Activated CD4-positive, alpha-beta T cell treated with anti-CD3 and anti-CD28 coated beads, Interleukin-10, Interleukin-2, amounts not matched to agents 100 ng/mL and 50 ng/mL, durations not matched to agents 16 hours and 8 hours (primary cell): Measurements from ENCODE around the gene HADHB.
"Not testable (repeated sequence)": the region's sequence is repeated elsewhere in the genome, so short reads cannot be mapped to it uniquely, and the experiment has no call there.

Experiments
- DNase-seq: peaks from one replicate; pipeline ENCODE4 v3.0.0-alpha.2; 2020

The HADHB gene

DNA sequence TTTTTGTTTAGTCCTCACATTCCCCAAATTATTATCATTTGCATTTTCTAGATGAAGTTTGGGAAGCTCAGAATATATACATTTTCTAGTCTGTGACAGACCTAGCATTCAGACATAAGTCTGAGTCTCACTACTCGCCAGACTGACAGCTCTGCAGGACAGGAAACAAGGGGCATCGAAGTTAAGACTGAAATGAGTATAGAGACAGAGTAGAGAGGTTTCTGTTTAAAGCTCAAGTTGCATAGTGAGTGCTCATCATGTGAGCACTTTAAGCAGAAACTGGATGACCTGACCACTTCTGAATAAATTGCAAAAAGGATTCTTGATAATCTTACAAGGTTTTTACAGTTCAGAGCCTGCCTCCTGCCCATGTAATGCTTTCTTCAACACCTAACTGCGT lies 1.1 kb downstream of the HADHB start:
- peak; percentile 76 for DNase-seq

DNA sequence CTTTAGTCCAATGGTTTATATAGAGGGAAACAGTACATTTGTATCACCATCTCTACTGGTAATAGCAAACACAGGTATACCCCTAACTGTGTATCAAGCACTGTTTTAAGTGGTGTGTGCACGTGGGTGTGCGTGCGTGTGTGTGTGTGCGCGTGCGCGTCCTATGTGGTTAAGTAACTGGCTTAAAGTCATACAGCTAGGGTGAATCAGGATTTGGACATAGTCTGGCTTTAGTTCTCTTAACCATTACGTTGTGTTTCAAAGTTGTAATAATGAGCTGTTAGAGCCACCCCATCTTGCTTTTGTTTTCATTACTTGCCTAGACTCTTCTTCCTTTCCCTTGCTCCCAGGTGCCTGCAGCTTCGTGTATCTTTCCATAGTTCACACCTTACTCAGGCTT lies 2.1 kb downstream of the HADHB start:
- DNase-seq = peak; percentile 38

DNA sequence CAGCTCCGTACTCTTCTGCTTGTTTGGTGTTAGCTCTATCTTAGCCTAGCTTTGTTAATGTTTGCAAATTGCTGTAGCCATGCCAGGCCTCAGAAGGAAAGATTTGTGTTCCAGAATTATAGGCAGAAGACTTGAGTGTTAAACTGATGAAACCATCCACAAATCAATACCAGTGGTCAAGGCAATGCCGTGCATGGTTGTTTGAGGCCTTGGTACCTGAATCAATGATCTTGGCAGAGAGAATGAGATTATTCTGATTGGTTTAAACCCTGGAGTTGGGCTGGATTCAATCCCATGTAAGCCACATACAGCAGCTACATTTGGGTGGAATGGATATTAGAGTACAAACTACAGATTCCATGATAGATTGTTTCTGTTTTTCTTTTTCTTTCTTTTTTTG lies 4.9 kb downstream of the HADHB start:
- no peak for DNase-seq

DNA sequence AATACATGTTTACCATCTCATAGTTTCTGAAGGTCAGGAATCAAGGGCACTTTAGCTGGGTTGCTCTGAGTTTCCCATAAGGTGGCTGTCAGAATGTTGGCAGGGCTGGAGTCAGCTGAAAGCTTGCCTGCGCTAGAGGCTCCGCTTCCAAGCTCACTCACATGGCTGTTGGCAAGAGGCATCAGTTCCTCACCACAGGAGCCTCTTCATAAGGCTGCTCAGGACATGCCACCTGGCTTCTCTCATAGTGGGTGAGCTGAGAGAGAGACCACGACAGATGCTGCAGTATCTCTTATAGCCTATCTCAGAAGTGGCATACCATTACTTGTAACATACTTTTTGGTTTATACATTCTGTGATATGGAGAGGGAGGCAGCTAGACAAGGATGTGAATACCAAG lies 7.2 kb downstream of the HADHB start:
- no peak for DNase-seq

DNA sequence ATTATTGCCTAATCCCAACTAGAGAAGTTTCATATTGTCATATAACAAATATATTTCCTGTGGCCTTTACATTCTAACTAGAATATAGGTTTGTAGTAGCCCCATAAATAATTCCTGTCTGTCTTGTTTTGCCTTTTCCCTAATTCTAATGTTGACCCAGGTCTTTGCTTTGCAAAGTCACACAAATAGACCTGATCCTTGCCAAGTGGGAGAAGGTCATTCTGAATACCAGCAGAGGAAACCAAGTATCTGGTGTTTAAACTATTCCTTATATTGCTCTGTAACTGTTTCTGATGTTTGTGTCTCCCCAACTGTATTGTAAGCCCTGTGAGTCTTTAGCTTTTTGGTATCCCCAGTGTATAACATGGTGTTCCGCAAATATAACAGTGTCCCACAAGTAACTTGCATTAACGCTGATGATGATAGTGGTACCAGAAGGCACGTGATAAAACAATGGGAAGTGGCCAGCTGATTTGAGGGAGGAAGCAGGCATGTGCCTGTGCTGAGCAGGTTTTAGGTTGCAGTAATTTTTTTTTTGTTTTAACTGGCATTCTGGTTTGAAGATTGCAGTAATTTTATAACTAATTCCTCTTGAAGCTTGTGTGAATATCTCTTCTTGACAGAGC lies 11.1 kb downstream of the HADHB start:
- no peak for DNase-seq

DNA sequence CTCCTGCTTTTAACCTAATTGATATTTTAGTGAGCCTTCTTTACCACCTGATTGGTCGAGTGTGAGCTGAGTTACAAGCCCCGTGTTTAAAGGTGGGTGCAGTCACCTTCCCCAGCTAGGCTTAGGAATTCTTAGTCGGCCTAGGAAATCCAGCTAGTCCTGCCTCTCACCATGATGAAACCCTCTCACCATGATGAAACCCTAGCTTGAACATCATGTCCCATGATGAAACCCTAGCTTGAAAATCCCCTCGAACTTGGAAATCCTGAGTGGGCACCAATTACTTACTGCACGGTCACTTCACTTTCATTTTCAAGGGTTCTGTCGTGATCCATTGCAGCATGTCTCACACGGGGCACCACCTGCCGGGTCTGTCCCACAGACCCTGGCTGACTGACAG lies 14.1 kb downstream of the HADHB start:
- not testable (repeated sequence) for DNase-seq

DNA sequence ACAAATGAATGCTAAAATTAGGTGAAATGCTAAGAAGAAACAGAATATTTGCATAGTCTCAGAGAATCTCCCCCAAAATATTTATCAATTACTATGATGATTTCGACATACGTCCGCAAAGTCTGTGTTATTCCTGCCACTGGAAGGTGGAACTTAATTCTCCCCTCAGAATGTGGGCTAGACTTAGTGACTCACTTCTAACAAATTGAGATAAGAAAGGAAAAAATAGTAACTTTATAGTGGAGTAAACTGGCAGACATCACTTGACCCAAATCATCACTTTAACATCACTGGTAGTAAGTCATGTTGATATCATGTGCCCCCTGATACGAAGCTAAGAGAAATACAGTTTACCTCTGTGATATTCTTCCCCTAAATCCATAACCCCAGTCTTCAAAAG lies 23.5 kb downstream of the HADHB start:
- DNase-seq = no peak

DNA sequence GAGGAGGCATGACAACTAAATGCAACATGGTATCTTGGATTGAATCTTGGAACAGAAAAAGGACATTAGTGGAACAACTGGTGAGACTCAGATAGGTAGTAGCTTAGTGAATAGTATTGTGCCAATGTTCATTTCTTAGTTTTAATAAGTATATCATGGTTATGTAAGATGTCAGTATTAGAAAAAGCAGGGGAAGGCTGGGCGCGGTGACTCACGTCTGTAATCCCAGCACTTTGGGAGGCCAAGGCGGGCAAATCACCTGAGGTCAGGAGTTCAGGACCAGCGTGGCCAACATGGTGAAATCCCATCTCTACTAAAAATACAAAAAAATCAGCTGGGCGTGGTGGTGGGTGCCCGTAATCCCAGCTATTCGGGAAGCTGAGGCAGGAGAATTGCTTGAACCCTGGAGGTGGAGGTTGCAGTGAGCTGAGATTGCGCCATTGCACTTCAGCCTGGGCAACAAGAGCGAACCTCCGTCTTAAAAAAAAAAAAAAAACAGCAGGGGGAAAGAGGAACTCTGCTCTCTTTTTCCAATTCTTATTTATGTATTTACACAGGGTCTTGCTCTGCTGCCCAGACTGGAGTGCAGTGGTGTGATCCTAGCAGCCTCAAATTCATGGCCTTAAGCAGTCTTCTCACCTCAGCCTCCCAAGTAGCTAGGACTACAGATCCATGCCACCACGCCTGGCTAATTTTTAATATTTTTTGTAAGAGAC lies 24.1 kb downstream of the HADHB start:
- not testable (repeated sequence) for DNase-seq

DNA sequence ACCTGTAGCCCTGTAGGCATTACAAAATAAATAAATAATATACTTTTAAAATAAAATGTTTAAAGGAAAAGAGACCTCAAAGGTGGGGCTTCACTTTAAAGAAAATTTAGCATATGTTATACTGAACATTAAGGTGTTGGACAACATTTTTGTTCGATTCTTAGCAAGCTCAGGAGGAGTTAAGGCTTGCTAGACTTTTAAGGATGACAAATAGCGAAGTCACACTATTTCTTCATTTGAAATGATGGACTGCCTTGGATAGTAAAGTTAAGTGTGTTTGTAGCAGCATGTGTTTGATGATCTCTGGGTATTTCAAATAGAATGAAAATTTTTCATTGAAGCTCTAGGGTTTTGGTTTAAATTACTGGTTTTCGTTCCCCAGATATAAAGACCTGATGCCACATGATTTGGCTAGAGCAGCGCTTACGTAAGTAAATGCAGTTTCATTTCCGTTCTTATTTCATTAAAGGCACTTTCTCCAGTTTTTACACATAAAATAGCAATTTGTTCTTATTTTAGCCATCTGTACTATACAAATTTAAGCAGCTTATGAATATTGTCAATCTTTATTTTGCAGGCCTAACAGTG lies 24.9 kb downstream of the HADHB start:
- no peak for DNase-seq

DNA sequence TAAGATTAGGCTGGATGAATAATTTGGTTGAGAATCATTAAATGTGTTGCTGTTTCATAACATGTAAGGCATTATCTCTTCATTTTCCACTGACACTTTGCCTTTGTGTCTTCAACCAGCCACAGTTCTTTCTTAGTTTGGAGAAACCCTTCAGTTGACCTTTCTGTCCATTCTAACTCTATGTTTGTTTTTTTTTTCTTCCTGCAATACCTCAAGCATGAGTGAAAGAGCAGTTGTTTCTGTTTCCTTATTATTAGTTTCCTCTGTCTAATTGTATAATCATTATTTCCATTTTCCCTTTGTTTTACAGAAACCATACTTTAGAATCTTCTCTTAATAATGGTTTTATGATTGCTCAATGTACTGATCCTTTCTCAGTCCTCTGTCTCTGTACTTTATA lies 25.6 kb downstream of the HADHB start:
- no peak for DNase-seq

DNA sequence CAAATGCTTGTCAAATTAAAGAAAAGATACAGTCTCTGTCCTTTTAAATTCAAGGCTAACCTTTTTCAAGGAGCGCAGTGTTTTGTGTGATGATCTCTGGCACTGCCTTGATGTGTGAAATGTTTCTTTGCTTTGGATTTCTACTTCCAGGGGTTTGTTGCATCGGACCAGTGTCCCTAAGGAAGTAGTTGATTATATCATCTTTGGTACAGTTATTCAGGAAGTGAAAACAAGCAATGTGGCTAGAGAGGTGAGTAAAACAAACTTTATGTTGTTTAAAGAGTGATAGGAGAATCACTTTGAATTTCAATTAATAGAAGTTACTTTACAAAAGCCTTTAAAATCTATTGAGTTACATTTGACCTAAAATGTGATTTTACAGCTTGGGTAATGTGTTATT lies 28.8 kb downstream of the HADHB start:
- no peak for DNase-seq

DNA sequence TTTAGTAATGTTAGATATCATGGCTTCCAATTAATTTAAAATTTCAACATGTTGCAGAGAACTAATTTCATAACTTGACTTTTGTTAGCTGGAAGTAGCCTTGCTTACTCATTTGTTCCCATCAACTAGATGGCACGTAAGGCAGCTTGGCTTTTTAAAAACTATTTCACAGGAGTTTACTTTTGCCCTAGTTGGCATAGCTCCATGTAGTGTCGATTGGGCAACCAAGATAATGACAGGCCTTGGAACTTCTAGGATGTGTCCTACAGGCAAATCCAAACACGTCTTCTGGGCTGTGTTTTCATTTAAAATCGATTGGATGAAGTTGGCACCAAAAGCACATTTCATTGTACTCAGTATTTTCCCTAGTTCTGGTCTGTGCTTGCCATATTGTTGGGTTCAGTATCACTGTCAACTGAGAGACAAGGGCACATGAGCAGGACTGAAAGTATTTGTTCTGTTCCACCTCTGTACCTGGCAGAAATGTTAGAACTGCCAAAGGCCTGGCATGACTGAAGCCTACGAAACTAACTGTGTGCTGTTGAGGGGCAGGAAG lies 29.4 kb downstream of the HADHB start:
- no peak for DNase-seq

DNA sequence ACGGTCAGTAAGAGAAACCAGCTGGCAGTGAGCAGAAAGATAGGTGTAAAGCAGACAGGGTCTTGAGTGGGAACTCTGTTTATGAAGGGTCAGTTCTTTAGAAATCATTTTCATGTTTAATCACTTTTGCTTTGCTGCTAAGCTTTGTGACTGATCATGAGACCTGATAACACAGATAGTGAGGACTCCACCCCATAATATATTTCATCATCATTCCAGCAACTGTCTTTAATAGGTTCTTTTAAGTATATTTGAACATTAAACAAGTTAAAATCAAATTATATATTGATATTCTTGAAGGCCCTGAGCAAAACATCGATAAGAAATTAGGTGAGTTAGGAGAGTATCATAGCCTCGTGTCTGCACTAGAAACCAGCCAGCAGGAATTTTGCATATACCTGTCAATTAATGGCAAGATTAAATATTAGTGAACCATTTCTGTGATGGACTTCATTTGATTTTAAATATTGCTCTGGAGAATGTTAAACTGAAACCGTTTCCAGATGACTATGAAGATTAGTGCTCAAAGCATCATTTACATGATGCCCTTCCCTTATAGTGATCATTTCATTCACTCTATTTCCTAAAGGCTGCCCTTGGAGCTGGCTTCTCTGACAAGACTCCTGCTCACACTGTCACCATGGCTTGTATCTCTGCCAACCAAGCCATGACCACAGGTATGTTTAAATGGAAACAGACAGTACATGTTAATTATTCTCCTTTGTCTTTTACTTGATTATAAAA lies 31.9 kb downstream of the HADHB start:
- DNase-seq = no peak

DNA sequence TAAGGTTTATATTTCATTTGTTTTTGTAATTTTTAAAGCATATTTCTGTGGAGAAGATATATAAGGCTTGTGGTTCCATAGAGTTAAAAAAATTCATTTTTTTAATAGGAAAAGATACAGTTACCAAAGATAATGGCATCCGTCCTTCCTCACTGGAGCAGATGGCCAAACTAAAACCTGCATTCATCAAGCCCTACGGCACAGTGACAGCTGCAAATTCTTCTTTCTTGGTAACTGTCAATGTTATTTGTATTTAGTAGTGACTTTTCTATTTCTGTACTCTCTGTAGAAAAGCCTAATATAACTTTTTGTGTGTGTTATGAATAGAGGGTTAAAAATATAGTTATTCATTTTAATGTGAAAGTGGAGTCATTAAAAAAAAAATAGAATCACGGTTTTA lies 35.1 kb downstream of the HADHB start:
- no peak for DNase-seq

DNA sequence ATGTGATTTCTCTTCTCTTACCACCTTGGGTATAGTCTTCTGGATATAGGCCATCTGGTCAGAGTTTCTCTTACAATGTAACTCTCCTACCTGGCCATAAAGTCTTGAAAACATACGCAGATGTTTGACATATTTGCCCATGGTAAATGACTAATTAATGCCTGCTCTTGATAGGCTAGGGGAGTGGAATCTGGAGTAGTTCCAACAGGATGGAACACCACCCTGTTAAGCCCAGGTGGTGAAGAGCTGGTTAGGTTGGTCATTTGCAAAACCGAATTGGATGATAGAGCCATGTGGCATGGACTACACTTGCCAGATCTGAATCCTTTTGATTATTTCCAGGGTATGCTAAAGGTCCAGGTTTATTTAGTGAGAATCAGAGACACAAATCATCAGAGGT lies 36.5 kb downstream of the HADHB start:
- DNase-seq = no peak

DNA sequence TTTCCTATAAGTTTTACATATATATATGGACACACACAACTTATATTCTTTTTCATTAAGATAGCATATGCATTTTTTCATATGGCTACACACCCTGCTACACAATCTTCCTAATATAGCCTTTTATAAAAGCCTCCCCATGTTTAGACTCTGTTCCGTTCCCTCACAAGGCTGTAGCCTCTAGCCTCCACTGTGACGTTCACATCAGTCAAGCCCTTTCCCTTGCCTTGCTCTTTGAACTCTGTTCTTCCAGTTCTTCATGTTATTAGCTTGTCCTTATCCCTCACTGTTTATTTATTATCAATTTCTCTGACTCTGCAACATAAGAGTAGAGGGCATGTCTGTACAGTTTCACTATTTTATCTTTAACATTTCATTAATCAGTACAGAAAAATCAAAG lies 38.9 kb downstream of the HADHB start:
- no peak for DNase-seq

DNA sequence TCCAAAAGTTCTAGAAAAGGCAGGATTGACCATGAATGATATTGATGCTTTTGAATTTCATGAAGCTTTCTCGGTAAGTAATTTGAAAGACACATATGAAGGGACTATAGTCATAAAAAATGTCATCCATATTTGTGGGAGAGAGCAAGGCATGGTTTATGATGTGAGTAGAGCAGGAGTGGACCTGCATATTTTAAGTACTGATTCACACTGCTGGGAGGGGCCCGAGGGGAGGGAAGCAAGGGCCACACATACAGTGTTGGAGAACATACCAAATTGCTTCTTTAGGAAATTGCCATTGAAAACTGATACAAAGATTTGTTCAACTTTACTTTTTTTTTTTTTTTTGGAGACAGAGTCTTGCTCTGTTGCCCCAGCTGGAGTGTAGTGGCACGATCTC lies 39.4 kb downstream of the HADHB start:
- no peak for DNase-seq

DNA sequence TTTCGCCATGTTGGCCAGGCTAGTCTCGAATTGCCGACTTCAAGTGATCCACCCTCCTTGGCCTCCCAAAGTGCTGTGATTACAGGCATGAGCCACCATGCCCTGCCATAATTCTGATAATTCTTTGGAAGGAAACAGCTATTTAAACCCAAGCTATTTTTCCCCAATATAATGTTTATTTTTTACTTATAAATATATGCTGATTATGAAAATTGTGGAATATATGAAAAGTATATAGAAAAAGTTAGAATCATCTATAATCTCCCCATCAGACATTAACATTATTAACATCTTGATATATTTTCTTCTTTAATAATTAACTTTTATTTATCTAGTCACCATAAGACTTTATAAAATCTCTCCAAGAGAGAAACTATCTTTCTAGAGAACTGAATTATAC lies 41.2 kb downstream of the HADHB start:
- no peak for DNase-seq

DNA sequence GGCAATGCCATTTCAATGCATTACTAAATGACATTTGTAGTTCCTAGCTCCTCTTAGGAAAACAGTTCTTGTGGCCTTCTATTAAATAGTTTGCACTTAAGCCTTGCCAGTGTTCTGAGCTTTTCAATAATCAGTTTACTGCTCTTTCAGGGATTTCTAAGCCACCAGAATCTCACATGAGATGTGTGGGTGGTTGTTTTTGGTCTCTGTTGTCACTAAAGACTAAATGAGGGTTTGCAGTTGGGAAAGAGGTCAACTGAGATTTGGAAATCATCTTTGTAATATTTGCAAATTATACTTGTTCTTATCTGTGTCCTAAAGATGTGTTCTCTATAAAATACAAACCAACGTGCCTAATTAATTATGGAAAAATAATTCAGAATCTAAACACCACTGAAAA lies 45.3 kb downstream of the HADHB start:
- DNase-seq = no peak

DNA sequence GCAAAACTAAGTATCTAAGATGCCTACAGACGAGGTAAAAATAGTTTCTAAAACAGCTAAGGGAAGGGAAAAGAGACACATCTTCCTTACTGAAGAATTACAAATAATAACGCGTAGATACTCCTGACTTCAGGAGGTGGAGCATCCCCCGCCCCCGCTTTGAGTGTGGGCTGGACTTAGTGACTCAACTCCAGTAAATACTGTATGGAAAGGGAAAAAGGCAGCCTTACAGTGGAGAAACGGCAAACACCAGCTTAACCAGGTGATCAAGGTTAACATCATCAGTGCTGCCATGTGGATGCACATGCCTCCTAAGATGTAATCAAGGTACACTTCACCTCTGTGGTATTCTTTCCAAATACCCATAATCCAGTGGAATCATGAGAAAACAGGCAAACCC lies 47.9 kb downstream of the HADHB start:
- no peak for DNase-seq

DNA sequence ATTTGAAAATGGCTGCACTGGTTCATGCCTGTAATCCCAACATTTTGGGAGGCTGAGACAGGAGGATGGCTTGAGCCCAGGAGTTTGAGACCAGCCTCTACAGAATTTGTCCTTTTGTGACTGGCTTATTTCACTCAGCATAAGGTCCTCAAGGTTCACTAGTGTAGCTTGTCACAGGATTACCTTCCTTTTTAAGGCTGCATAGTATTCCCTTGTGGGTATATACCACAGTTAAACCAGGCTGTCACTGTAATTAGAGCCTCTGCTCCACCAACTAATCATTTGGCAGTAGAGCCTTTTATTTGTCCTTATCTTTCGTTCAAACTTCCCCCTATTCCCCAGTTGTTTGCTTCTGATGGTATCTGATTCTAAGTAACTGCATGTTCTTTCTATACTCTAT lies 50.8 kb downstream of the HADHB start:
- DNase-seq = no peak

DNA sequence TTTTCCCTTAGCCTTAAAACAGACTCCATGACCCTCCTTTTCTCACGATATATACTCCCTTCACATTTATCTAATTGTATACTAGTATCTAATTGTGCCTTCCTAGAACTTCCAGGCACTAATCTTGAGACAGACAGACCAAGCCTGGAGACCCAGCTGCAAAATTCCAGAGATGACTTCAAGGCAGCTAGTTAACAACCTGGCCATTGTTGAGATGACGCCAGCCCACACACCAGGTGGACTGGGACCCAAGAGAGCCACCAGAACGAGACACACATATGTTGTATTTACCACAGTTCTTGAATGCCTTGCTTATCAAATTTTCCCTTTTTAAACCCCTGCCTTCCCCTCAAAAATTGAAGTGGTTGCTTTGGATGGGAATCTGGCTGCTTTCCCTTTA lies 52.3 kb downstream of the HADHB start:
- DNase-seq = no peak

DNA sequence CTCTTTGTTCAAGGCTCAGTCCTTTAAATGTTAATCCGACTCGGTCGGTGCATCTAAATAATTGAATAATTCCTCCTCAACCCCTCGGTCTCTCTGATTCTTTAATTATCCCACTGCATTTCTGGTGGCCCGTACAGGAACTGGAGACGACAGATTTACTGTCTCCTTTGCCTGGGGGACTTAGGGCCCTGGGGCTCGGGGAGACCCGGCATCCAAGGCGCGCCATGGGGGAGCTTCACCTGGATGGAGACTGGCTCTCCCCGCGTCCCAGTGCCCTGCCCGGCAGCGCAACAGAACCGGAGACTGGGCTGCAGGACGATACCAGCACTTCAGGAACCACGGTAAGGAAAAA lies 53.5 kb downstream of the HADHB start:
- DNase-seq = no peak
